ENCODE results near the gene PDSS2.

PDSS2 gene

GRCh38 chr6:107161521-107161920 lies 297.8 kb downstream of the PDSS2 start:
- no peaks in the 10 kb centered on the region for H4K20me1 ChIP-seq (ENCODE audit: insufficient read depth, low read length)
- H3K9ac ChIP-seq (ENCODE audit: low read depth, low read length): no peak overlapping the region
- ATAC-seq (ENCODE audit: insufficient read depth, low read depth) (no peak), DNase-seq (no peak)
- H3K9me3 ChIP-seq (ENCODE audit: insufficient read depth, low read length, severe bottlenecking): no peaks in the 10 kb centered on the region
- no peak overlapping the region for H2AFZ ChIP-seq (ENCODE audit: low read depth, low read length)
- no peaks in the 10 kb centered on the region for H3K79me2 ChIP-seq (ENCODE audit: insufficient read depth, low read length)
- TF ChIP-seq EZH2 (IDR thresholded peaks at IDR 0.05; ENCODE audit: borderline replicate concordance, low read depth, low read length, severe bottlenecking) (no peak), CTCF (IDR thresholded peaks at IDR 0.05; ENCODE audit: borderline replicate concordance, extremely low read depth, low read length, poor library complexity, severe bottlenecking) (no peak)
- H3K36me3 ChIP-seq (ENCODE audit: insufficient read depth, low read length): no peaks in the 10 kb centered on the region
- H3K27me3 ChIP-seq (ENCODE audit: insufficient read depth, low read length, poor library complexity): no peaks in the 10 kb centered on the region
- no peak overlapping the region for H3K4me3 ChIP-seq (ENCODE audit: low read depth in 1 of 2, low read length in 2 of 2)
- H3K4me1 ChIP-seq (ENCODE audit: insufficient read depth, low read length): no peaks in the 10 kb centered on the region
- no peak overlapping the region for H3K4me2 ChIP-seq (ENCODE audit: insufficient read depth, low read length)
- no peak overlapping the region for H3K27ac ChIP-seq (ENCODE audit: low read length)

GRCh38 chr6:107156617-107157016 lies 302.7 kb downstream of the PDSS2 start:
- no peak overlapping the region for H3K27ac ChIP-seq (ENCODE audit: low read length)
- H3K9ac ChIP-seq (ENCODE audit: low read depth, low read length): no peak overlapping the region

GRCh38 chr6:107154801-107155160 lies 304.6 kb downstream of the PDSS2 start:
- Histone ChIP-seq H3K36me3 (ENCODE audit: insufficient read depth, low read length) (no peaks in the 10 kb centered on the region), H3K4me1 (ENCODE audit: insufficient read depth, low read length) (no peaks in the 10 kb centered on the region), H3K27ac (ENCODE audit: low read length) (no peak overlapping the region), H4K20me1 (ENCODE audit: insufficient read depth, low read length) (no peaks in the 10 kb centered on the region), H3K9me3 (ENCODE audit: insufficient read depth, low read length, severe bottlenecking) (no peaks in the 10 kb centered on the region), H3K4me2 (ENCODE audit: insufficient read depth, low read length) (no peak overlapping the region), H3K4me3 (ENCODE audit: low read depth in 1 of 2, low read length in 2 of 2) (no peak overlapping the region), H2AFZ (ENCODE audit: low read depth, low read length) (no peak overlapping the region), H3K79me2 (ENCODE audit: insufficient read depth, low read length) (no peaks in the 10 kb centered on the region), H3K27me3 (ENCODE audit: insufficient read depth, low read length, poor library complexity) (no peaks in the 10 kb centered on the region), H3K9ac (ENCODE audit: low read depth, low read length) (no peak overlapping the region)
- ATAC-seq (ENCODE audit: insufficient read depth, low read depth): no peak
- DNase-seq: no peak
- TF ChIP-seq EZH2 (IDR thresholded peaks at IDR 0.05; ENCODE audit: borderline replicate concordance, low read depth, low read length, severe bottlenecking) (no peak), CTCF (IDR thresholded peaks at IDR 0.05; ENCODE audit: borderline replicate concordance, extremely low read depth, low read length, poor library complexity, severe bottlenecking) (no peak)

More at GRCh38 chr6:107156617-107157016, 302.7 kb downstream of the PDSS2 start:
- H3K4me3 ChIP-seq (ENCODE audit: low read depth in 1 of 2, low read length in 2 of 2): no peak overlapping the region
- DNase-seq: no peak
- H3K36me3 ChIP-seq (ENCODE audit: insufficient read depth, low read length): no peaks in the 10 kb centered on the region
- TF ChIP-seq CTCF (IDR thresholded peaks at IDR 0.05; ENCODE audit: borderline replicate concordance, extremely low read depth, low read length, poor library complexity, severe bottlenecking) (no peak), EZH2 (IDR thresholded peaks at IDR 0.05; ENCODE audit: borderline replicate concordance, low read depth, low read length, severe bottlenecking) (no peak)
- no peak for ATAC-seq (ENCODE audit: insufficient read depth, low read depth)
- H3K4me2 ChIP-seq (ENCODE audit: insufficient read depth, low read length): no peak overlapping the region
- H3K9me3 ChIP-seq (ENCODE audit: insufficient read depth, low read length, severe bottlenecking): no peaks in the 10 kb centered on the region
- no peaks in the 10 kb centered on the region for H4K20me1 ChIP-seq (ENCODE audit: insufficient read depth, low read length)
- no peaks in the 10 kb centered on the region for H3K27me3 ChIP-seq (ENCODE audit: insufficient read depth, low read length, poor library complexity)
- no peaks in the 10 kb centered on the region for H3K79me2 ChIP-seq (ENCODE audit: insufficient read depth, low read length)
- no peak overlapping the region for H2AFZ ChIP-seq (ENCODE audit: low read depth, low read length)
- no peaks in the 10 kb centered on the region for H3K4me1 ChIP-seq (ENCODE audit: insufficient read depth, low read length)
